ENCODE measurements around the gene KRT4. TPM values are rescaled to one million over a fixed set of nuclear protein-coding genes. Genes with fewer than 3 reads are reported as not detected.

KRT4 gene
- total RNA-seq, 2 donors from 2014 or later, result not detected

- Histone ChIP-seq H3K4me1 (ENCODE audit: control insufficient read depth, insufficient read depth, low read length) (no peaks in the 10 kb centered on the region), H3K4me3 (ENCODE audit: low read length) (no peak overlapping the region), H3K27me3 (ENCODE audit: control insufficient read depth, insufficient read depth, low read length, poor library complexity, severe bottlenecking) (no peaks in the 10 kb centered on the region), H3K9me3 (ENCODE audit: control insufficient read depth, low read length) (no peaks in the 10 kb centered on the region), H3K36me3 (ENCODE audit: control insufficient read depth, insufficient read depth, low read length) (no peaks in the 10 kb centered on the region), H3K9ac (ENCODE audit: extremely low read depth, low read length, poor library complexity, severe bottlenecking) (no peak overlapping the region), H3K27ac (ENCODE audit: low read depth, low read length) (no peak overlapping the region)
- Mint-ChIP-seq H3K27ac (peak overlapping the region; percentile 12), H3K4me1 (peaks cover 8% of the 10 kb centered on the region), H3K4me3 (no peak overlapping the region), H3K36me3 (ENCODE audit: low read depth) (no peaks in the 10 kb centered on the region), H3K9me3 (no peaks in the 10 kb centered on the region), H3K27me3 (ENCODE audit: insufficient read depth) (peaks cover 11% of the 10 kb centered on the region)
- 86 to 95% methylated on average over 4 to 6 of the region's 8 CpGs for WGBS, 2 experiments (ENCODE audit: insufficient coverage in 1 of 2, insufficient read length in 1 of 2)
- DNase-seq, result no peak
- TF ChIP-seq, protein P1, sequence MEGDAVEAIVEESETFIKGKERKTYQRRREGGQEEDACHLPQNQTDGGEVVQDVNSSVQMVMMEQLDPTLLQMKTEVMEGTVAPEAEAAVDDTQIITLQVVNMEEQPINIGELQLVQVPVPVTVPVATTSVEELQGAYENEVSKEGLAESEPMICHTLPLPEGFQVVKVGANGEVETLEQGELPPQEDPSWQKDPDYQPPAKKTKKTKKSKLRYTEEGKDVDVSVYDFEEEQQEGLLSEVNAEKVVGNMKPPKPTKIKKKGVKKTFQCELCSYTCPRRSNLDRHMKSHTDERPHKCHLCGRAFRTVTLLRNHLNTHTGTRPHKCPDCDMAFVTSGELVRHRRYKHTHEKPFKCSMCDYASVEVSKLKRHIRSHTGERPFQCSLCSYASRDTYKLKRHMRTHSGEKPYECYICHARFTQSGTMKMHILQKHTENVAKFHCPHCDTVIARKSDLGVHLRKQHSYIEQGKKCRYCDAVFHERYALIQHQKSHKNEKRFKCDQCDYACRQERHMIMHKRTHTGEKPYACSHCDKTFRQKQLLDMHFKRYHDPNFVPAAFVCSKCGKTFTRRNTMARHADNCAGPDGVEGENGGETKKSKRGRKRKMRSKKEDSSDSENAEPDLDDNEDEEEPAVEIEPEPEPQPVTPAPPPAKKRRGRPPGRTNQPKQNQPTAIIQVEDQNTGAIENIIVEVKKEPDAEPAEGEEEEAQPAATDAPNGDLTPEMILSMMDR (conservative IDR thresholded peaks at IDR 0.05), result no peak
These were observed 16.3 kb upstream of the KRT4 start for GRCh38 chr12:52829986-52830770.

DNA sequence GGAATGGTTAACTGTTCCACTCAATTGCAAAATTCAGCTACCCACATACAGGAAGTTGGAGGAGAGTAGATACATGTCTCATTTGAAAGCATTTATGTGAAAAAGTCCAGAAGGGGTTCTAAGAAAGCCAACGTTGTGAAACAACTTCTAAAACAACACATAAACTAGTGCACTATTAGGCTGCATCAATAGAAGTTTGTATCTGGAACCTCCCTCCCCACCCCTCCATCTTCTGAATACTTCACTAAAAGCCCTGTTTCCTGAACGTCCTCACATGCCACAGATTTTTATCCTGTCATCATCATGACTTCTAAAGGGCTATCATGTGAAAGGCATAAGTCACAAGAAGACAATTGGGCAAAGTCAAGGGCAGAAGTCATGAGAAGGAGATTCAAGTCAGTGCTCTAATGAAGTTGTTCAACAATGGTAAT lies 14.7 kb upstream of the KRT4 start:
- Histone ChIP-seq H3K27ac (ENCODE audit: low read depth, low read length) (no peak overlapping the region), H3K4me3 (ENCODE audit: low read length) (no peak overlapping the region), H3K4me1 (ENCODE audit: control insufficient read depth, insufficient read depth, low read length) (no peaks in the 10 kb centered on the region), H3K9ac (ENCODE audit: extremely low read depth, low read length, poor library complexity, severe bottlenecking) (no peak overlapping the region), H3K36me3 (ENCODE audit: control insufficient read depth, insufficient read depth, low read length) (no peaks in the 10 kb centered on the region), H3K27me3 (ENCODE audit: control insufficient read depth, insufficient read depth, low read length, poor library complexity, severe bottlenecking) (no peaks in the 10 kb centered on the region), H3K9me3 (ENCODE audit: control insufficient read depth, low read length) (no peaks in the 10 kb centered on the region)
- Mint-ChIP-seq H3K27ac (no peak overlapping the region), H3K4me3 (no peak overlapping the region), H3K4me1 (peaks cover 8% of the 10 kb centered on the region), H3K9me3 (no peaks in the 10 kb centered on the region), H3K36me3 (ENCODE audit: low read depth) (no peaks in the 10 kb centered on the region), H3K27me3 (ENCODE audit: insufficient read depth) (peaks cover 11% of the 10 kb centered on the region)
- TF ChIP-seq, protein P1 (conservative IDR thresholded peaks at IDR 0.05), result no peak
- DNase-seq, result no peak
- 57 to 82% methylated on average over 2 of the region's 2 CpGs for WGBS, 2 experiments (ENCODE audit: insufficient coverage in 1 of 2, insufficient read length in 1 of 2)

- Mint-ChIP-seq H3K36me3 (ENCODE audit: low read depth) (no peaks in the 10 kb centered on the region), H3K27me3 (ENCODE audit: insufficient read depth) (peaks cover 11% of the 10 kb centered on the region), H3K4me1 (peaks cover 8% of the 10 kb centered on the region), H3K9me3 (no peaks in the 10 kb centered on the region), H3K4me3 (no peak overlapping the region), H3K27ac (no peak overlapping the region)
- no peaks in the 10 kb centered on the region for H3K9me3 ChIP-seq (ENCODE audit: control insufficient read depth, low read length)
- no peaks in the 10 kb centered on the region for H3K4me1 ChIP-seq (ENCODE audit: control insufficient read depth, insufficient read depth, low read length)
- H3K9ac ChIP-seq (ENCODE audit: extremely low read depth, low read length, poor library complexity, severe bottlenecking), result no peak overlapping the region
- no peaks in the 10 kb centered on the region for H3K36me3 ChIP-seq (ENCODE audit: control insufficient read depth, insufficient read depth, low read length)
- H3K4me3 ChIP-seq (ENCODE audit: low read length), result no peak overlapping the region
- H3K27me3 ChIP-seq (ENCODE audit: control insufficient read depth, insufficient read depth, low read length, poor library complexity, severe bottlenecking), result no peaks in the 10 kb centered on the region
- no peak for DNase-seq
- TF ChIP-seq, protein P1 (conservative IDR thresholded peaks at IDR 0.05), result no peak
- no peak overlapping the region for H3K27ac ChIP-seq (ENCODE audit: low read depth, low read length)
These were observed 14.2 kb upstream of the KRT4 start for GRCh38 chr12:52828156-52828555.
